Measurements from ENCODE around the gene PSTPIP2. TPM values are rescaled to one million over a fixed set of nuclear protein-coding genes. Genes with fewer than 3 reads are reported as not detected.

The PSTPIP2 gene
- total RNA-seq, 1 experiment from 2014 or later: 3.3 TPM

- Histone ChIP-seq H4K5ac (ENCODE audit: insufficient read length, low read depth, low read length) (no peak overlapping the region), H3K79me1 (ENCODE audit: insufficient read depth, low read depth, low read length, poor library complexity, severe bottlenecking) (no peaks in the 10 kb centered on the region), H3K4ac (ENCODE audit: low read depth, low read length) (no peak overlapping the region), H4K91ac (ENCODE audit: insufficient read length, low read depth, low read length) (no peak overlapping the region), H4K20me1 (ENCODE audit: control insufficient read depth, insufficient read depth, insufficient read length) (no peaks in the 10 kb centered on the region), H2BK120ac (ENCODE audit: low read depth, low read length, poor library complexity, severe bottlenecking) (no peak overlapping the region), H3K27me3 (ENCODE audit: insufficient read depth, low read length) (no peaks in the 10 kb centered on the region), H2BK12ac (ENCODE audit: insufficient read length, low read depth, low read length) (no peak overlapping the region), H3K18ac (ENCODE audit: insufficient read length, low read depth, low read length) (no peak overlapping the region), H3K27ac (ENCODE audit: insufficient read length, low read depth, low read length) (no peak overlapping the region), H3K14ac (ENCODE audit: insufficient read depth, low read length) (no peak overlapping the region), H3K4me2 (ENCODE audit: insufficient read depth, insufficient read length, low read length) (peak overlapping the region; percentile 96), H2BK20ac (ENCODE audit: low read depth, low read length, poor library complexity, severe bottlenecking) (no peak overlapping the region), H2AK5ac (ENCODE audit: insufficient read length, low read length) (no peak overlapping the region), H3K56ac (ENCODE audit: insufficient read length, low read depth, low read length) (no peak overlapping the region), H4K8ac (replicated peaks; ENCODE audit: insufficient read length, low read depth, low read length) (no peak overlapping the region), H3K9me3 (ENCODE audit: control insufficient read depth, low read depth, low read length) (no peaks in the 10 kb centered on the region), H3K23ac (ENCODE audit: insufficient read length, low read depth, low read length) (no peak overlapping the region), H3K9ac (ENCODE audit: extremely low read depth, insufficient read length, low read length) (peak overlapping the region; percentile 73), H2AFZ (ENCODE audit: low read length) (no peak overlapping the region), H3K23me2 (ENCODE audit: insufficient read length, low read depth, low read length, poor library complexity, severe bottlenecking) (peaks cover 3% of the 10 kb centered on the region), H3K79me2 (ENCODE audit: insufficient read depth, low read length) (peaks cover 21% of the 10 kb centered on the region; the same call in 1 of the 2 replicates), H2BK15ac (ENCODE audit: low read depth, low read length) (no peak overlapping the region), H3T11ph (ENCODE audit: low read length) (no peak overlapping the region), H3K4me1 (ENCODE audit: insufficient read depth, low read length) (no peaks in the 10 kb centered on the region), H2BK5ac (ENCODE audit: insufficient read length, low read length) (no peak overlapping the region)
- Mint-ChIP-seq H3K4me3 (peak overlapping the region; percentile 95 to 99), H3K27me3 (ENCODE audit: low read depth) (no peaks in the 10 kb centered on the region), H3K9me3 (no peaks in the 10 kb centered on the region), H3K36me3 (ENCODE audit: insufficient read depth in 1 of 3, low read depth in 3 of 3) (peaks cover 26 to 48% (median 40%) of the 10 kb centered on the region in 3 experiments; a peak in 6 of 7 replicates), H3K27ac (peak overlapping the region; percentile 57 to 98 (median 58); a peak in 4 of 7 replicates), H3K4me1 (peaks cover 17 to 19% of the 10 kb centered on the region in 2 experiments)
- no peak for DNase-seq
- no peak for TF ChIP-seq CTCF (conservative IDR thresholded peaks at IDR 0.05)
- WGBS (ENCODE audit: extremely low coverage, insufficient read length, low lambda C conversion rate): no CpG with 5 or more reads among the region's 22 CpGs
Measured at GRCh38 chr18:46096651-46097300, 24.7 kb upstream of the PSTPIP2 start.
